ENCODE measurements around the gene PPM1K.

The PPM1K gene

GRCh38 chr4:88217169-88217568 lies 67.2 kb downstream of the PPM1K start:
- no peak for ATAC-seq
- DNase-seq: no peak

GRCh38 chr4:88216395-88216794 lies 68.0 kb downstream of the PPM1K start:
- ATAC-seq (no peak), DNase-seq (no peak)

GRCh38 chr4:88215351-88215750 lies 69.0 kb downstream of the PPM1K start:
- ATAC-seq (no peak), DNase-seq (no peak)

DNA sequence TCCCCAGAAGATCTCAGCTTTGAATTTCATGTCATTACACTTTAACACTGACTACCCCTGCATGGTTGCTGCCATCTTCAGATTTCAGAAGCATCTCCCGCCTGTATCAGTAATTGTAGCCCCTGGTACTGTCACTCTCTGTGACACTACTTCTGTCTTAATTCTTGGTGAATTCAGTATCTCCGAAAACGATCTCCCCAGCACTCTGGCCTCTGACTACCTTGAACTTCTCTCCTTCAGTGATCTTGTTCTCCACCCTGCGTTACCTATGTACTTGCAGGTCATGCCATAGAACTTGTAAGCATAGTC lies 72.2 kb downstream of the PPM1K start:
- DNase-seq (no peak), ATAC-seq (no peak)

DNA sequence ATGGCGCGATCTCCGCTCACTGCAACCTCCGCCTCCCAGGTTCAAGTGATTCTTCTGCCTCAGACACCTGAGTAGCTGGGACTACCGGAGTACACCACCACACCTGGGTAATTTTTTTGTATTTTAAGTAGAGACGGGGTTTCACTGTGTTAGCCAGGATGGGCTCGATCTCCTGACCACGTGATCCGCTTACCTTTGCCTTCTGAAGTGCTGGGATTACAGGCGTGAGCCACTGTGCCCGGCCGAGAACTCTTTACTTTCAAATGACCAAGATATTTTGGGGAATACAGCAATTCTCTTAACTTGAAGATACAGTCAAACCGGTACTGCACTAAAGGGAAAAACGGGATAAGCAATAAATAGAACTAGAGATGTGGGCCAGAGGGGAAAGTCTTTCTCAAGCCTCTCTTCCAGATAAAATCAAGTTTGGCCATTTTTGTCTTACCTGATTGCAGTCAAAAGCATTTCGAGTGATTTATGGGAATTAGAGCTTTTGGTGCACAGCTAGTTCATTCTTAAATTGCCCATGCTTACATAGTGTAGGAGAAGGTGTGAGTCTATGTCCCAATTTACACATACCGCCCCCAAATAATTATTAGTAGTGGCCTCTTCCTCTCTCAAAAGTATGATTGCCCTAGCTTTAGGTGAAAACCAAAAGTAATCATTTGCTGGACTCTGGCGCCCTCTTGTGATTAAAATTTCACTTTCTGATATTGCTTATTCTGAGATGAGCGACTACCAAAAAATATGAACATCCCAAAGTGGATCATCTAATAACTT lies 72.7 kb downstream of the PPM1K start:
- ATAC-seq (no peak), DNase-seq (peak; percentile 51)

DNA sequence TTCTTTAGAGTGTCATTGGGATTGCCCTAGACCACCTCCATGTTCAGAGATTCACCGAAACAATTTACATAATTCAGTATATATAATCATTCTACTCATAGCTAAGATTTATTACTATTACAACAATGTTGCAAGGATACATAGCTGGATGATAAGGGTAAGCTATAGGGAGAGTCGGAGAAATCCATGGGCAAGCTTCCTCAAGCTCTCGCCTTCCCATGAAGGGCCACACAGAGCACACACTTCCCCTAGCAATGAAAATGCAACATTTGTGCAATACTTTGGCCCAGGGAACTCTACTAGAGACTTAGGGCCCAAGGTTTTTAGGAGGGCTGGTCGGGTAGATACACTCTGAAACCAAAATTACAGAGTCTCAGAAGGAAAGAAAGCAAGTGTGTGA lies 76.2 kb downstream of the PPM1K start:
- no peak for ATAC-seq

More for the DNA sequence above, 76.2 kb downstream of the PPM1K start:
- DNase-seq: no peak
